Activated naive CD4-positive, alpha-beta T cell treated with anti-CD3 and anti-CD28 coated beads, Interleukin-2, amount 50 U/mL, for 24 hours (primary cell): ENCODE results near the gene CEP97.
"Not testable (repeated sequence)": the region's sequence is repeated elsewhere in the genome, so short reads cannot be mapped to it uniquely, and the experiment has no call there.

Experiments used
- H3K27ac Mint-ChIP-seq: one replicate; pipeline ENCODE4 v1.8.0; 2021; ENCODE audit warnings: mild to moderate bottlenecking, mixed read lengths
- H3K27me3 Mint-ChIP-seq: one replicate; pipeline ENCODE4 v1.8.0; 2021; ENCODE audit warnings: mixed read lengths
- H3K36me3 Mint-ChIP-seq: one replicate; pipeline ENCODE4 v1.8.0; 2021; ENCODE audit warnings: mixed read lengths
- H3K4me1 Mint-ChIP-seq: one replicate; pipeline ENCODE4 v1.8.0; 2021; ENCODE audit warnings: mixed read lengths
- H3K4me3 Mint-ChIP-seq: one replicate; pipeline ENCODE4 v1.8.0; 2021; ENCODE audit warnings: mild to moderate bottlenecking, mixed read lengths
- H3K9me3 Mint-ChIP-seq: one replicate; pipeline ENCODE4 v1.8.0; 2021; ENCODE audit warnings: mixed read lengths

Gene CEP97

DNA sequence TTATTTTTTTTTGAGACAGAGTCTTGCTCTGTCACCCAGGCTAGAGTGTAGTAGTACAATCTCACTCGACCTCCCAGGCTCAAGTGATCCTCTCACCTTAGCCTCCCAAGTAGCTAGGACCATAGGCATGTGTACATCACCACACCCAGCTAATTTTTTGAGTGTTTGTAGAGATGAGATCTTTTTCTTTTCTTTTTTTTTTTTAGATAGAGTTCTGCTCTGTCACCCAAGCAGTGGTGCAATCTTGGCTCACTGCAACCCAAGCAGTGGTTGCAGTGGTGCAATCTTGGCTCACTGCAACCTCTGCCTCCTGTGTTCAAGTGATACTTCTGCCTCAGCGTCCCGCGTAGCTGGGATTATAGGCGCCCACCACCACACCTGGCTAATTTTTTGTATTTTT is 5.2 kb downstream of the CEP97 start:
- Mint-ChIP-seq H3K9me3 (no peaks in the 10 kb centered on the region), H3K4me3 (no peak overlapping the region), H3K4me1 (peaks cover 14% of the 10 kb centered on the region), H3K36me3 (peaks cover 20% of the 10 kb centered on the region), H3K27ac (no peak overlapping the region), H3K27me3 (no peaks in the 10 kb centered on the region)

DNA sequence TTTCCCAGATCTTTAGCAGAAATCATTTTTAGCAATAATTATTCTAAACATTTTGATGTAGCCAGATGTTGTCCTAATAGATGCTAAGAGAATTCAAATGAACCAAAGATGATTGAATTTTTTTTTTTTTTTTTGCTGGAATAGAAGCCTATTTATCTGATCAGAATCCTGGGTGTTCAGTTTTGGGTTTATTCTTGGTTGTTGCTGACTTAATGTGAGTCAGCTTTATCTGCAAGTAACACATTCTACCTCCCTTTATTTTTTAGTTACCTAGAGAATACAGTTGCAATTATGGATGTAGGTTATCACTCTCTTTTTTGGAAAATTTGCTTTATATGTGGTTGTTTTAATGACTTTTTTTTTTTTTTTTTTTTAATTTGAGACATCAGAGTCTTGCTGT is 6.4 kb downstream of the CEP97 start:
- Mint-ChIP-seq H3K4me3 (no peak overlapping the region), H3K4me1 (peaks cover 8% of the 10 kb centered on the region), H3K27ac (no peak overlapping the region), H3K27me3 (no peaks in the 10 kb centered on the region), H3K36me3 (peaks cover 26% of the 10 kb centered on the region), H3K9me3 (no peaks in the 10 kb centered on the region)

DNA sequence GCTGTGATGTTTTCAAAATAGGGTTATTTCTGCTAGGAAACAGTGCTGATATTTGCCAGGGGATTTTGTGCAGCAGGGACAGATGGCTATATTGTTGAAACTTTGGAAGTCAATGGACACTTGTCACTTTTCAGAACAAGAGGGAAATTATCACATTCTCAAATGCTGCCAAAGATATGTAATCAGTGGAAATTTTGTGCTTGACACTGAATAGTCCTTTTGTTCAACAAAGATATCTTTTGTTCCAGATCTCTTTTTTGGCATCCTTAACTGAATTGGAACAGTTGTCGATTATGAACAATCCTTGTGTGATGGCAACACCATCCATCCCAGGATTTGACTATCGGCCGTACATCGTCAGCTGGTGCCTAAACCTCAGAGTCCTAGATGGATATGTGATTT is 7.8 kb downstream of the CEP97 start:
- Mint-ChIP-seq H3K4me1 (no peaks in the 10 kb centered on the region), H3K9me3 (no peaks in the 10 kb centered on the region), H3K27ac (no peak overlapping the region), H3K27me3 (no peaks in the 10 kb centered on the region), H3K4me3 (no peak overlapping the region), H3K36me3 (peaks cover 31% of the 10 kb centered on the region)

GRCh38 chr3:101735833-101736232 is 11.4 kb downstream of the CEP97 start:
- peaks cover 35% of the 10 kb centered on the region for H3K36me3 Mint-ChIP-seq
- peaks cover 4% of the 10 kb centered on the region for H3K4me1 Mint-ChIP-seq
- H3K27ac Mint-ChIP-seq, result no peak overlapping the region
- no peaks in the 10 kb centered on the region for H3K27me3 Mint-ChIP-seq
- no peaks in the 10 kb centered on the region for H3K9me3 Mint-ChIP-seq
- no peak overlapping the region for H3K4me3 Mint-ChIP-seq

- not testable (repeated sequence) for H3K4me1 Mint-ChIP-seq, H3K4me3 Mint-ChIP-seq, H3K27me3 Mint-ChIP-seq, H3K9me3 Mint-ChIP-seq, H3K27ac Mint-ChIP-seq
- H3K36me3 Mint-ChIP-seq, result peaks cover 17% of the 10 kb centered on the region
Observed at GRCh38 chr3:101741914-101742313, 17.5 kb downstream of the CEP97 start.

GRCh38 chr3:101744811-101745210 is 20.4 kb downstream of the CEP97 start:
- no peaks in the 10 kb centered on the region for H3K4me1 Mint-ChIP-seq
- no peak overlapping the region for H3K27ac Mint-ChIP-seq
- H3K9me3 Mint-ChIP-seq, result no peaks in the 10 kb centered on the region
- no peak overlapping the region for H3K4me3 Mint-ChIP-seq
- no peaks in the 10 kb centered on the region for H3K27me3 Mint-ChIP-seq
- H3K36me3 Mint-ChIP-seq, result peaks cover 11% of the 10 kb centered on the region

DNA sequence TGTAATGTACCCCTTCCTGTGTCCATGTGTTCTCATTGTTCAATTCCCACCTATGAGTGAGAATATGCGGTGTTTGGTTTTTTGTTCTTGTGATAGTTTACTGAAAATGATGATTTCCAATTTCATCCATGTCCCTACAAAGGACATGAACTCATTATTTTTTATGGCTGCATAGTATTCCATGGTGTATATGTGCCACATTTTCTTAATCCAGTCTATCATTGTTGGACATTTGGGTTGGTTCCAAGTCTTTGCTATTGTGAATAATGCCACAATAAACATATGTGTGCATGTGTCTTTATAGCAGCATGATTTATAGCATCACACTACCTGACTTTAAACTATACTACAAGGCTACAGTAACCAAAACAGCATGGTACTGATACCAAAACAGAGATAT is 21.5 kb downstream of the CEP97 start:
- H3K27me3 Mint-ChIP-seq, H3K9me3 Mint-ChIP-seq, H3K4me1 Mint-ChIP-seq, H3K27ac Mint-ChIP-seq, H3K4me3 Mint-ChIP-seq: not testable (repeated sequence)
- H3K36me3 Mint-ChIP-seq, result peaks cover 15% of the 10 kb centered on the region

GRCh38 chr3:101753386-101754113 is 29.1 kb downstream of the CEP97 start:
- not testable (repeated sequence) for H3K27me3 Mint-ChIP-seq, H3K4me3 Mint-ChIP-seq
- peaks cover 15% of the 10 kb centered on the region for H3K4me1 Mint-ChIP-seq

GRCh38 chr3:101758224-101758623 is 33.8 kb downstream of the CEP97 start:
- H3K9me3 Mint-ChIP-seq, result no peaks in the 10 kb centered on the region
- peaks cover 43% of the 10 kb centered on the region for H3K36me3 Mint-ChIP-seq
- H3K4me1 Mint-ChIP-seq, result peaks cover 34% of the 10 kb centered on the region
- H3K27ac Mint-ChIP-seq, result no peak overlapping the region
- no peak overlapping the region for H3K4me3 Mint-ChIP-seq
- H3K27me3 Mint-ChIP-seq, result no peaks in the 10 kb centered on the region

More at GRCh38 chr3:101753386-101754113, 29.1 kb downstream of the CEP97 start:
- H3K36me3 Mint-ChIP-seq, result peaks cover 35% of the 10 kb centered on the region
- not testable (repeated sequence) for H3K27ac Mint-ChIP-seq, H3K9me3 Mint-ChIP-seq

GRCh38 chr3:101762041-101762646 is 37.7 kb downstream of the CEP97 start:
- Mint-ChIP-seq H3K4me3 (no peak overlapping the region), H3K36me3 (peaks cover 44% of the 10 kb centered on the region), H3K4me1 (peaks cover 24% of the 10 kb centered on the region), H3K9me3 (no peaks in the 10 kb centered on the region), H3K27ac (no peak overlapping the region), H3K27me3 (no peaks in the 10 kb centered on the region)

DNA sequence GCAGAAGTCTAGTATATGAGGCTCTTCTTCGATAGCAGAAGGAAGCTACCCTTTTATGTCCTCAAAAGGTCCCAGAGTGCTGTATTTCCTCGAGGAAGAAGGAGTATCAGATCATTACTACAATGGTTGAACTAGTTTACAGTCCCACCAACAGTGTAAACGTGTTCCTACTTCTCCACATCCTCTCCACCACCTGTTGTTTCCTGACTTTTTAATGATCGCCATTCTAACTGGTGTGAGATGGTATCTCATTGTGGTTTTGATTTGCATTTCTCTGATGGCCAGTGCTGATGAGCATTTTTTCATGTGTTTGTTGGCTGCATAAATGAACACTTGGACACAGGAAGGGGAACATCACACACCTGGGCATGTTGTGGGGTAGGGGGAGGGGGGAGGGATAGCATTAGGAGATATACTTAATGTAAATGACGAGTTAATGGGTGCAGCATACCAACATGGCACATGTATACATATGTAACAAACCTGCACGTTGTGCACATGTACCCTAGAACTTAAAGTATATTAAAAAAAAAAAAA is 53.4 kb downstream of the CEP97 start:
- H3K9me3 Mint-ChIP-seq, H3K36me3 Mint-ChIP-seq, H3K27me3 Mint-ChIP-seq: not testable (repeated sequence)
- Mint-ChIP-seq H3K4me3 (peak overlapping the region; percentile 92), H3K4me1 (peaks cover 35% of the 10 kb centered on the region), H3K27ac (peak overlapping the region; percentile 87)

- H3K4me1 Mint-ChIP-seq, result peaks cover 40% of the 10 kb centered on the region
Observed at GRCh38 chr3:101778385-101779046, 54.1 kb downstream of the CEP97 start.

DNA sequence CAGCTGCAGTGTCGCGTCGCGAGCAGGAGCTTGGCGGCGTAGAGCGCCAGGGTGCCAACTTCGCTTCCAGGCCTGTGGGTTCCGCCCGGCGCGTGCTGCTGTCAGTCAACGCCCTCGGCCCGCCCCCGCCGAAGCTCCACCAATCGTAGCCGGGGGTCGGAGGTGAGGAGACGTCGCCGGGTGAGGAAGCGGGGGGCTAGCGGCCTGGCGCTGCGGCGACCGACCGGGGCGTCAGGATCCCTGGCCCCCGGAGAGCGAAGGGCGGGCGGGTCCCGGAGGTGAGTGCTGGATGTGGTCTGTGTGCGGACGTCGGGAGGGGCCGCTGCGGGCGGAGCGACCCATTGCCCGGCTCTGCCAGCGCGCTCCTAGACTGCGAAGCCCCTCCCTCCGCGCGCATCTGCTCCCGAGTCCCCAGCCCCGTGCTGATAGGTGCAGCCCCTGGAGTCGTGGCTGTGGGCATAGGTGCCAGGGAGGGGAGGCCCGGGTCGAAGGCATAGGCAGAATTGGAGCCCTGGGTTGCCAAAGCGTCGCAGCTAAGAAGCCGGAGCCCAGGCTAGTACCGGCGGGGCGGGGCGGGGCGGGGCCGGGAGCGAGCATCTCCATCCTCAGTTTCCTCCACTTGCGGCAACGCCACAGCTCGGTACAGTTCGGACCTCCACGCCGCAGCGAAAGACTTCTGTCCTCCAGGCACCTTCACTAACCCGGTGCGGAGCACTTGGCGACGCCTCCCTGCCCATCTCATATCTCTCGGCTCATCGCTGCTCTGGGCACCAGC is 54.8 kb downstream of the CEP97 start, which contains the start of gene NXPE3:
Gene NXPE3 (plus strand): TSS at position 165 of the 775 bp plus-strand sequence. CDS start 6,386 bp downstream, outside the sequence.
- Mint-ChIP-seq H3K36me3 (peaks cover 3% of the 10 kb centered on the region), H3K27me3 (no peaks in the 10 kb centered on the region), H3K4me1 (peaks cover 47% of the 10 kb centered on the region), H3K9me3 (no peaks in the 10 kb centered on the region), H3K4me3 (peak within 1 kb of the TSS; percentile 92), H3K27ac (peak within 1 kb of the TSS; percentile 96)

More at GRCh38 chr3:101778385-101779046, 54.1 kb downstream of the CEP97 start:
- H3K4me3 Mint-ChIP-seq, result peak overlapping the region; percentile 92
- H3K36me3 Mint-ChIP-seq, result no peaks in the 10 kb centered on the region
- H3K27ac Mint-ChIP-seq, result peak overlapping the region; percentile 96
- no peaks in the 10 kb centered on the region for H3K27me3 Mint-ChIP-seq
- no peaks in the 10 kb centered on the region for H3K9me3 Mint-ChIP-seq

- no peaks in the 10 kb centered on the region for H3K27me3 Mint-ChIP-seq
- H3K4me3 Mint-ChIP-seq, result peak overlapping the region; percentile 92
- peaks cover 5% of the 10 kb centered on the region for H3K36me3 Mint-ChIP-seq
- H3K4me1 Mint-ChIP-seq, result peaks cover 54% of the 10 kb centered on the region
- peak overlapping the region; percentile 75 for H3K27ac Mint-ChIP-seq
- no peaks in the 10 kb centered on the region for H3K9me3 Mint-ChIP-seq
Observed at GRCh38 chr3:101779822-101780381, 55.5 kb downstream of the CEP97 start.

- H3K27ac Mint-ChIP-seq, result peak overlapping the region; percentile 86
- no peaks in the 10 kb centered on the region for H3K9me3 Mint-ChIP-seq
- H3K36me3 Mint-ChIP-seq, result peaks cover 7% of the 10 kb centered on the region
- H3K4me1 Mint-ChIP-seq, result peaks cover 62% of the 10 kb centered on the region
- H3K27me3 Mint-ChIP-seq, result no peaks in the 10 kb centered on the region
- peak overlapping the region; percentile 92 for H3K4me3 Mint-ChIP-seq
Observed at GRCh38 chr3:101780661-101781060, 56.2 kb downstream of the CEP97 start.
